Stromal cell of bone marrow (primary cell): ENCODE results near the gene MAP3K7CL.
A peak's percentile ranks its signal among the peaks of the same experiment; 100 is the strongest.
"Not testable (repeated sequence)": the region's sequence is repeated elsewhere in the genome, so short reads cannot be mapped to it uniquely, and the experiment has no call there.

ENCODE experiments used
- DNase-seq: peaks from one replicate; pipeline ENCODE4 v3.0.0-alpha.2; 2012; ENCODE audit warnings: low read depth

The MAP3K7CL gene

DNA sequence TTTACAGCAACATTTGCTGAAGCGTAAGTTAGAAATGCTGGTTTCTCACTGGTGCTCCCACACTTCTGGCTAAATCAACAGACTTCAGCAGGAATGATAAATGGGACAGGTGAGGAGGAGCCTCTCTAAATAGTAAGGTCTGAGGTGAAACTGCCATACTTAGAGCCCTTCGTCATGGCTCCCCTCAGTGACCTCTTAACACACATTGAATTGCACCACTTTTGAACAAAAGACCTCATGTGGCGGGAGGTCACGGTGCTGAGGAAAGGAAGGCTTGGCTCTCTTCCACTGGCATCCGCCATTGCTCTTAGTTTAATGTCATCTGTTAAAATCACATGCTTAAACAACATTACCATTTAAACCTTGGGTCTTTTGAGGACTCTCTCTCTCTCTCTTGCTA, 3.4 kb downstream of the MAP3K7CL start:
- DNase-seq: no peak

GRCh38 chr21:29135481-29135880, 5.0 kb downstream of the MAP3K7CL start:
- DNase-seq: no peak

GRCh38 chr21:29136033-29136432, 5.6 kb downstream of the MAP3K7CL start:
- DNase-seq: no peak

GRCh38 chr21:29144736-29145353, 14.4 kb downstream of the MAP3K7CL start:
- no peak for DNase-seq

- peak; percentile 90 for DNase-seq
Observed at GRCh38 chr21:29145354-29145782, 14.9 kb downstream of the MAP3K7CL start.

DNA sequence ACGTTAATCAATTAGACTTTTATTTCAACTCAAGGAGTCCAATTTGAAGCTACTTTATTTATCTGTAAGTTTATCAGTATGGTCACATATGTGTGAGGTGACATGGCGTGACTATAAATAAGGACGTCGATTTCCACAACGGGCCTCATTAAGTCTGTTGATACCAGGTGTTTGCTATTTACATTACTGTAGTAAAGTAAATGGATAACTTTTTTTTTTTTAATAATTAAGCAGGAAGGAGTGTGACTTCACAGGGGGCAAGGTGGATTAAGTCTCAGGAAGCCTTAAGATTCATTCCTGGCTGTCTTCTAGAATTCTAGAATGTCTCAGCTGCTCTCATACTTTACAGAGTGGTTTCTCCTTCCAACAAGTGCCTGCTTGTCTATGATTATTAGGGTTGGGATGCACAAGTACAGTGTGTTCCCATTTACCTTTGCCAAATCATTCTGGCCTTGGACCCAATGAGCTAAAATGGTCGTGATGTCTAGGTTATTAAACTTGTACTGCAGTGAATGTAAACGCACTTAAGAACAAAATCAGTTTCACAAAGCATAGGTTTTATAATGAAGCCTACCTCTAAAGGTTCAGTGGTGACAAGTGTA, 15.5 kb downstream of the MAP3K7CL start:
- no peak for DNase-seq

- no peak for DNase-seq
Observed at GRCh38 chr21:29146726-29147125, 16.3 kb downstream of the MAP3K7CL start.

DNA sequence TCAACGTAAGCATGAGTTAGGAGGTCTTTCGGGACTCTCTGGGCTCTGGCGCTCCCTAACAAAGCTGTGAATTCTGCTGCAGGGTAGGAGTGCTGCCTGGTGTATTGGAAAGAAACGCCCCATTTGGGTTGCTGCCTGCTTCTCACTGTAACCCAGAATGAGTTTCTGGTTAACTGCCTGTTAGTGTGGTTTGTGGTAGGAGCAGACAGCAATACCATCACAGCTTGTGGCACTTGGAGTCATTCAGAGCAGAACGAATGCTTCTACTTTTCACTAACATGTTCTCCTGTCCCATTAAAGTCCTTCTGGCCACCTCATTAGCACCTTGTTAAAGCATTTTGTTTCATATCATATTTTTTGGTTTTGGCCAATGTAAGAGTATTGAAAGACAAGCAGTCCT, 18.1 kb downstream of the MAP3K7CL start:
- peak; percentile 93 for DNase-seq

GRCh38 chr21:29149808-29150425, 19.5 kb downstream of the MAP3K7CL start:
- no peak for DNase-seq

DNA sequence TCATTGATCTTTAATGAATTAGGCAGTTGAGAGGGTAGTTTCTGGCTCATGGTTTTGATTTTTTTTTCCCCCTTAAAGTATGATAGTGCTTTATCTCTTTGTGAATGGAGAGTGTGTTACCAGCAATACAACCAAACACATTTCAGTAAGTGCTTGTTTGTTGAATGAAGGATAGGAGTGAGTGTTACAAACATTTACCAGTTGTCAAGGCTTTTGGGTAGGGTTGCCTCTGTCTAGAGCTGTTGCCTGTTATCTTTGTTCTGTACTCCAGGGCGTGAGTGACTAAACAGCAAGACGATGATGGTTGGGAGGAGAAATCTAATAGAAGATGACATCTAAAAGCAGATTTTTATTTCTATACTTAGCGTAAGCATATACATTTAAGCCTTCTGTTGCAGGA, 21.5 kb downstream of the MAP3K7CL start:
- no peak for DNase-seq

DNA sequence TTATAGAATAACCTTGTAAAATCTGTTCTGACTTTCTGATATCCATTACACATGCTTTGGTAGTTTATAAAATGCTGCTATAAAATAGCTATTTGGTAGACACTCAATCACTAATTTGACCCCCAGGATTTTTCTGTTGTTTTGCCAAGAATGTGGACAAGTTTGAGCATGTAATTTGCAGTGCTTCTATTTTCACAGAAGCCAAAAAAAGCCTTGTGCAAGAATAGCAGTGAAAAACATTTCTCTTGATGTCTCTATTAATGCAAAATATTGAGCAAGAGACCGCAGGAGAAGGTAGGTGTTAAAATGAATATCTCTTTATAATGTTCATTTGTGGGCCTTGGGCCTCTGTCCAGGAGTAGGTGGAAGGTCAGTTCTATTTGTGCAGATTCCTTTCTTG, 22.5 kb downstream of the MAP3K7CL start:
- no peak for DNase-seq

- no peak for DNase-seq
Observed at GRCh38 chr21:29154270-29154669, 23.8 kb downstream of the MAP3K7CL start.

DNA sequence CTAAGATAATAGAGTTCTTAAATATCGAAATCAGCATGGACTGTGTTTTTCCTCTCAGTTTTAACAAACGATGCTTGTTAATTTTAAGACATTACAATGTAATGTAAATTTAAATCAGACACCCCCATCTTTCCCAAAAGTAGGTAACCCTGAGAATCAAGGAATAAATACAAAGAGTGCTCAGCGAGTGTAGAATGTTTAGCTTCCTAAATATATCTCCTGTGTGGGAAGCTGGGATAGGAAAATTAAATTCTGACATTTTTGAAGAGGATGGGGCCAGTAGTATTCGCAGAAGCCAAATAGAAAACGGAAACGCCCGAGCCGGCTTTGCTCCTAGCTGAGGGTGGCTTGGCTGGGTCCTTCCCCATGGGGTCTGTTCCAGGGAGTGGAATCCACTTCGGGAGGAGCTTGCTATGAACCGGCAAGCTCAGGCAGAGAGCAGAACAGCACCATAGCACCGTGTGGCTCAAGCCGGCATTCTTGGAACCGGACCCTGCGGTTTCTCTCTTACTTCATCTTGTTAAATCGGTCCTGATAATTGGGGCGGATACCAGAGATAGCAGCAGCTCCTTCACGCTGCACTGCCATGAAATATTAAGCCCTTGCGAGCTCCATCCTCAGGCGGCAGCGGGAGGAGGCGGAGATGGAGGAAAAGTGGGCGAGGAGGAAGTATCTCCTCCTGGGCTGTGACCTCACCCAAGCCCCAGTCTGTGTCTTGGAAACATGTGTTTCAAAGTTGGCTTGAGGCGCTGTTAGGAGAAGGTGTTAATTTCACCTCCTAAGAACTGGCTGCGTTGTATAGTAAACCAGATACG, 24.9 kb downstream of the MAP3K7CL start:
- DNase-seq: peak; percentile 35

GRCh38 chr21:29155933-29156260, 25.5 kb downstream of the MAP3K7CL start:
- DNase-seq: no peak

GRCh38 chr21:29157080-29157479, 26.6 kb downstream of the MAP3K7CL start:
- no peak for DNase-seq

- DNase-seq: no peak
Observed at GRCh38 chr21:29159842-29160241, 29.4 kb downstream of the MAP3K7CL start.

DNA sequence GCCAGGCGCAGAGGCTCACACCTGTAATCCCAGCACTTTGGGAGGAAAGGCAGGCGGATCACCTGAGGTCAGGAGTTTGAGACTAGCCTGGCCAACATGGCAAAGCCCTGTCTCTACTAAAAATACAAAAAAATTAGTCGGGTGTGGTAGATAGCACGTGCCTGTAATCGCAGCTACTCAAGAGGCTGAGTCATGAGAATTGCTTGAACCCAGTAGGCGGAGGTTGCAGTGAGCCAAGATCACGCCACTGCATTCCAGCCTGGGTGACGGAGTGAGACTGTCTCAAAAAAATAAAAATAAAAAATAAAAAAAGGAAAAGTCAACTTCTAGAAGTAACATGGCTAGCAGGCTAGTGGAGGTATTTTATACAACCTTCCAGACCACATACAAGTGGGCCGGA, 32.4 kb downstream of the MAP3K7CL start:
- DNase-seq: peak; percentile 58

GRCh38 chr21:29163341-29164115, 33.1 kb downstream of the MAP3K7CL start:
- no peak for DNase-seq

GRCh38 chr21:29164323-29164942, 34.0 kb downstream of the MAP3K7CL start:
- peak; percentile 83 for DNase-seq

GRCh38 chr21:29166323-29166722, 35.9 kb downstream of the MAP3K7CL start:
- DNase-seq: no peak

DNA sequence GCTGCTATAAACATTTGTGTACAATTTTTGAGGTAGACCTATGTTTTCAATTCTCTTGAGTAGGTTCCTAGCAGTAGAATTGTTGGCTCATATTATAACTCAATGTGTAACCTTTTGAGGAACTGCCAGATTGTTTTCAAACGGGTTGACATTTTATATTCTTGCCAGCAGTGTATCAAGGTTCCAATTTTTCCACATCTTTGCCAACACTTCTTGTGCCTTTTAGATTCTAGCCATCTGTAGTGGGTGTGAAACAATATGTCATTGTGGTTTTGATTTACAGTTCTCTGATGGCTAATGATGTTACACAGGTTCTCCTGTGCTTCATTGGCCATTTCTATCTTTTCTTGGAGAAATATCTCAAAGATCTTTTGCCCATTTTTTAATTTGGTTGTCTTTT, 36.4 kb downstream of the MAP3K7CL start:
- no peak for DNase-seq

DNA sequence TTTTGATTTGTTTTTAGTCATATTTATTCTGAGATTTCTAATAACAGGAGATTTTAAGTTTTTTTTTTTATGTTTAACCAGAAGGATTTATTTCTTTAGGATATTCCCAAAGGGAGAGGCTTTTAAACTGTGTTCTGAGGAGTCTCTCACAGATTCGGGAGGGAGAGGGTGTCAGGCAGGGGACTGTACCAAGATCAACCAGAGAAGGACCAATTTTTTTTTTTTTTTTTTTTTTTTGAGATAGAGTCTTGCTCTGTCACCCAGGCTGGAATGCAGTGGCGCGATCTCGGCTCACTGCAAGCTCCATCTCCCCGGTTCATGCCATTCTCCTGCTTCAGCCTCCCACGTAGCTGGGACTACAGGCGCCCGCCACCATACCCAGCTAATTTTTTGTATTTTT, 37.0 kb downstream of the MAP3K7CL start:
- not testable (repeated sequence) for DNase-seq
